ENCODE measurements around the gene MLXIP. TPM values are rescaled to one million over a fixed set of nuclear protein-coding genes. Genes with fewer than 3 reads are reported as not detected.

The MLXIP gene
- total RNA-seq, 6 experiments from 2014 or later: 13.9 to 45.9 (median 16.6) TPM

GRCh38 chr12:122183588-122183940 lies 105.0 kb downstream of the MLXIP start:
- DNase-seq (no peak), ATAC-seq (no peak)
- no peaks in the 10 kb centered on the region for H3K27me3 ChIP-seq
- no peaks in the 10 kb centered on the region for H3K36me3 ChIP-seq
- no peak overlapping the region for H3K27ac ChIP-seq
- no peaks in the 10 kb centered on the region for H3K9me3 ChIP-seq
- no CpG with 5 or more reads among the region's 10 CpGs for WGBS (ENCODE audit: insufficient coverage, low coverage, low lambda C conversion rate, missing lambda C conversion rate)
- TF ChIP-seq CTCF (IDR thresholded peaks at IDR 0.05) (no peak), POLR2A (IDR thresholded peaks at IDR 0.05) (no peak)
- H3K4me1 ChIP-seq: peaks cover 0 to 19% (median 0%) of the 10 kb centered on the region in 4 donors
- H3K4me3 ChIP-seq: peak overlapping the region in 1 of 3 donors; percentile 57
- intact Hi-C loops (cut with DNase I): no loop called here

- Histone ChIP-seq H3K27ac (no peak overlapping the region), H3K4me1 (peaks cover 0 to 19% (median 0%) of the 10 kb centered on the region in 4 donors), H3K4me3 (no peak overlapping the region), H3K9me3 (no peaks in the 10 kb centered on the region), H3K36me3 (no peaks in the 10 kb centered on the region), H3K27me3 (no peaks in the 10 kb centered on the region)
- 67% methylated on average over 4 of the region's 18 CpGs for WGBS (ENCODE audit: insufficient coverage, low coverage, low lambda C conversion rate, missing lambda C conversion rate)
- no peak for ATAC-seq
- no peak for DNase-seq
- intact Hi-C loops (cut with DNase I): no loop called here
- TF ChIP-seq CTCF (IDR thresholded peaks at IDR 0.05) (no peak), POLR2A (IDR thresholded peaks at IDR 0.05) (no peak)
Measured at GRCh38 chr12:122184517-122184916, 106.0 kb downstream of the MLXIP start.

GRCh38 chr12:122185079-122185478 lies 106.5 kb downstream of the MLXIP start:
- 87% methylated on average over 3 of the region's 7 CpGs for whole genome bisulfite sequencing (ENCODE audit: insufficient coverage, low coverage, low lambda C conversion rate, missing lambda C conversion rate)
- intact Hi-C loops (cut with DNase I): no loop called here
- Histone ChIP-seq H3K4me1 (peaks cover 0 to 19% (median 0%) of the 10 kb centered on the region in 4 donors), H3K4me3 (peak overlapping the region in 1 of 3 donors; percentile 29), H3K36me3 (no peaks in the 10 kb centered on the region), H3K27ac (peak overlapping the region in 2 of 3 donors; percentile 49 to 53), H3K27me3 (no peaks in the 10 kb centered on the region), H3K9me3 (no peaks in the 10 kb centered on the region)
- ATAC-seq (no peak), DNase-seq (no peak)
- TF ChIP-seq POLR2A (IDR thresholded peaks at IDR 0.05) (no peak), CTCF (IDR thresholded peaks at IDR 0.05) (no peak)

- H3K4me1 ChIP-seq: peaks cover 0 to 19% (median 0%) of the 10 kb centered on the region in 4 donors
- peak overlapping the region in 2 of 3 donors; percentile 49 to 53 for H3K27ac ChIP-seq
- H3K4me3 ChIP-seq: peak overlapping the region in 1 of 3 donors; percentile 29
- peak in 2 of 3 donors; percentile 34 to 60 for DNase-seq
- H3K27me3 ChIP-seq: no peaks in the 10 kb centered on the region
- intact Hi-C loops (cut with DNase I): no loop called here
- H3K9me3 ChIP-seq: no peaks in the 10 kb centered on the region
- ATAC-seq: peak; percentile 77 to 88 (median 80)
- no peak for TF ChIP-seq CTCF (IDR thresholded peaks at IDR 0.05)
- TF ChIP-seq POLR2A (IDR thresholded peaks at IDR 0.05): no peak
- WGBS (ENCODE audit: insufficient coverage, low coverage, low lambda C conversion rate, missing lambda C conversion rate): 25% methylated on average over 2 of the region's 10 CpGs
- no peaks in the 10 kb centered on the region for H3K36me3 ChIP-seq
Measured at GRCh38 chr12:122185494-122186082, 107.0 kb downstream of the MLXIP start.

Data from right lobe of liver (tissue), 6 donors.